ENCODE measurements around the gene CDKN2B-AS1. TPM values are rescaled to one million over a fixed set of nuclear protein-coding genes. Genes with fewer than 3 reads are reported as not detected.

CDKN2B-AS1 gene
- total RNA-seq, 1 donor from 2014 or later, result 3.5 TPM

DNA sequence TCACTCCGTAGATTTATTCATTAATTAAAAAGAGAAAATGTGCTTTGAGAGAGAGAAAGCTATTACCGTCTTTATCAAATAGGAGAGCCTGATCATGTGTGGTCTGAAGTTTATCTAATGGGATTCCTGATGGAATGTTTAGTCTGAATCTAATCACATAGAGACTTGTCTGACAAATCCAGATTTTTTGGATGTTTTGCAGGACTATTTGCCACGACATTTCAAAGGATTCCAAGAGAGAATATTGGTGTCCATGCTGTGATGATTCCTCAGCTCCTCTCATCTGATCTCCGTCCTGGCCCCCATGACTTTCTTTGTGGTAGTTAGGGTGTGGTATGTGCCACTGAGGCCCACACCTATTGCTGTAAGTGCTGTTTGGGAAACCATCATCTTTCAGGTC, 34.6 kb downstream of the CDKN2B-AS1 start:
- no peaks in the 10 kb centered on the region for H3K9me3 Mint-ChIP-seq (ENCODE audit: low read depth)
- TF ChIP-seq, protein P1, sequence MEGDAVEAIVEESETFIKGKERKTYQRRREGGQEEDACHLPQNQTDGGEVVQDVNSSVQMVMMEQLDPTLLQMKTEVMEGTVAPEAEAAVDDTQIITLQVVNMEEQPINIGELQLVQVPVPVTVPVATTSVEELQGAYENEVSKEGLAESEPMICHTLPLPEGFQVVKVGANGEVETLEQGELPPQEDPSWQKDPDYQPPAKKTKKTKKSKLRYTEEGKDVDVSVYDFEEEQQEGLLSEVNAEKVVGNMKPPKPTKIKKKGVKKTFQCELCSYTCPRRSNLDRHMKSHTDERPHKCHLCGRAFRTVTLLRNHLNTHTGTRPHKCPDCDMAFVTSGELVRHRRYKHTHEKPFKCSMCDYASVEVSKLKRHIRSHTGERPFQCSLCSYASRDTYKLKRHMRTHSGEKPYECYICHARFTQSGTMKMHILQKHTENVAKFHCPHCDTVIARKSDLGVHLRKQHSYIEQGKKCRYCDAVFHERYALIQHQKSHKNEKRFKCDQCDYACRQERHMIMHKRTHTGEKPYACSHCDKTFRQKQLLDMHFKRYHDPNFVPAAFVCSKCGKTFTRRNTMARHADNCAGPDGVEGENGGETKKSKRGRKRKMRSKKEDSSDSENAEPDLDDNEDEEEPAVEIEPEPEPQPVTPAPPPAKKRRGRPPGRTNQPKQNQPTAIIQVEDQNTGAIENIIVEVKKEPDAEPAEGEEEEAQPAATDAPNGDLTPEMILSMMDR (IDR thresholded peaks at IDR 0.05), result no peak
- no peak for DNase-seq (ENCODE audit: low spot score)
- H3K4me3 Mint-ChIP-seq (ENCODE audit: unreplicated experiment), result no peak overlapping the region
- no peaks in the 10 kb centered on the region for H3K27me3 Mint-ChIP-seq (ENCODE audit: low read depth)
- peaks cover 6% of the 10 kb centered on the region for H3K4me1 Mint-ChIP-seq (ENCODE audit: low read depth)
- H3K36me3 Mint-ChIP-seq (ENCODE audit: low read depth), result peaks cover 1% of the 10 kb centered on the region
- H3K27ac Mint-ChIP-seq (ENCODE audit: unreplicated experiment), result no peak overlapping the region

DNA sequence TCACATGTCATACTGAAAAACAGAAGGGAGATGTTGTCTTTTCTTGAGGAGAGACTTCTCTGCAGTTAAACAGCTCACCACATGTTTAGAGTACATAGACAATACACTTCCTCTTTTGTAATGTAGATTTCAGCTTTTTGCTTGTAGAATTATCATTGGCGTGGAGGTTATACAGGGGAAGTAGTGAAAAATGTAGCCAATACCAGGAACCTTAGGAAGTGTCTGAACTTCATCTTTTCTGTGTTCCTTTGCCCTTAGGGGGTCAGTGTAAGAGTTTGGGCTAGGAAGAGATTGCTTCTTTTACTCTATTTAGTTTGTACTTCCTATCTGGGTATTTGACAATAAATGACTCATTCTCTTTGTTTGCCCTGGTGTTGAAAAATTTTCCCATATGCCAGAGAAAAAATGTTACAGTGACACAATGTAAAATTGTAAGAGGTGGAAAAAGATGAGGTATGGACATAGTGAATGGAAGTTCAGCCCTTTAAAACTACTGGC, 35.6 kb downstream of the CDKN2B-AS1 start:
- Mint-ChIP-seq H3K4me1 (ENCODE audit: low read depth) (peaks cover 6% of the 10 kb centered on the region), H3K36me3 (ENCODE audit: low read depth) (peaks cover 1% of the 10 kb centered on the region), H3K9me3 (ENCODE audit: low read depth) (no peaks in the 10 kb centered on the region), H3K27ac (ENCODE audit: unreplicated experiment) (no peak overlapping the region), H3K4me3 (ENCODE audit: unreplicated experiment) (no peak overlapping the region), H3K27me3 (ENCODE audit: low read depth) (no peaks in the 10 kb centered on the region)
- TF ChIP-seq, protein P1 (IDR thresholded peaks at IDR 0.05), result no peak
- no peak for DNase-seq (ENCODE audit: low spot score)

DNA sequence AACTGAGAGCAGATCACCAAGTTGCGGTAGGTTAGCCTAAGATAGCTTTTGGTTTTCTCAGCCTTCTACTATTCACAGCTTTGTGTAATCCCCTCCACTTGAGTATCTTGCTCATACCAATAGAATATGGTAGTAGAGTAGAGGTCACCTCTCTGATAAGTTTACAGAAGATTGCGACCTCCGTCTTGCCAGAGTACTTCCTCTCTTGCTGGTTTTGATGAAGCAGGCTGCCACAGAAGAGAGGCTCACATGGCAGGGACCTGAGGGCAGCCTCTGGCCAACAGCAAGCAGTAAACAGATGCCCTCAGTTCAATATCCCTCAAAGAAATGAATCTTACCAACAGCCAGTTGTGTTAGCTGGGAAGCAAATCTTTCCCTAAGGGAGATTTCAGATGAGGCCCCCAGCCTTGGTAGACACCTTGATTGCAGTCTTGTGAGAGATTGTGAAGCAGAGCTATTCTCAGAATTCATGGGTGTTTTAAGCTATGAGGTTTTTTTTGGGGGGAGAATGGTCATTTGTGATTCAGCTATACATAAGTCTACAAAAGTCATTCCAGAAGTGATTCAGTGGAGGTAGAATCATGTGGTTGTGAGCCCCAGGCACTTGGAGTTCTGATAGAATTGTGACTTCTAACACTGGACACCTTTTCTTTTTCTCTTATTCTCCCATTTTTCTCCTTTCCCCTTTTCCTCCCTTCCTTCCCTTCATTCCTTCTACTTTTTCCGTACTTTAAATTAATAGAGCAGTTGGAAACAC, 37.2 kb downstream of the CDKN2B-AS1 start:
- no peak overlapping the region for H3K4me3 Mint-ChIP-seq (ENCODE audit: unreplicated experiment)
- H3K36me3 Mint-ChIP-seq (ENCODE audit: low read depth), result peaks cover 1% of the 10 kb centered on the region
- no peaks in the 10 kb centered on the region for H3K9me3 Mint-ChIP-seq (ENCODE audit: low read depth)
- H3K27ac Mint-ChIP-seq (ENCODE audit: unreplicated experiment), result no peak overlapping the region
- no peaks in the 10 kb centered on the region for H3K27me3 Mint-ChIP-seq (ENCODE audit: low read depth)
- peaks cover 6% of the 10 kb centered on the region for H3K4me1 Mint-ChIP-seq (ENCODE audit: low read depth)
- TF ChIP-seq, protein P1 (IDR thresholded peaks at IDR 0.05), result no peak
- no peak for DNase-seq (ENCODE audit: low spot score)

DNA sequence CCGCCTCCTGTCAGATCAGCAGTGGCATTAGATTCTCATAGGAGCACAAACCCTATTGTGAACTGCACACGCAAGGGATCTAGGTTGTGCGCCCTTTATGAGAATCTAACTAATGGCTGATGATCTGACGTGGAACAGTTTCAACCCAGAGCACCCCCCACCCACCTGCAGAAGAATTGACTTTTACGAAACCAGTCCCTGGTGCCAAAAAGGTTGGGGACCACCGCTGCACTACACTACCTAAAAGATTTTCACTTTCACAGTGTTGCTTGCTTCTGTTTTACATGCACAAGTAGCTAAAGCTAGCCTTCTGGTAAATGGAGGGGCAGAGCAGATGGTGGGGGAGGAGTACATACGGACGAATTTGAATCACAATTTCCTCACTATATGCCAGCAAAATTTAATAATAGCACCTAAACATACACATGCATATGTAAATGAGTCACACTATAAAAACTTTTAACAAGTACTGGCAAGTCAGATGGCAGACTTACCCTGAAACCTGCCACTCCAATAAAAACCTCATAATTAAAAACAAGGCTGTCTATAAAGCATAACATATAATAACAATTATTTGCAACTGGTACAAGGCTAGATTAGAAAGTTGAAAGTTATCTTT, 38.5 kb downstream of the CDKN2B-AS1 start:
- Mint-ChIP-seq H3K36me3 (ENCODE audit: low read depth) (peaks cover 1% of the 10 kb centered on the region), H3K4me3 (ENCODE audit: unreplicated experiment) (no peak overlapping the region), H3K27ac (ENCODE audit: unreplicated experiment) (no peak overlapping the region), H3K4me1 (ENCODE audit: low read depth) (peaks cover 10% of the 10 kb centered on the region), H3K27me3 (ENCODE audit: low read depth) (no peaks in the 10 kb centered on the region), H3K9me3 (ENCODE audit: low read depth) (no peaks in the 10 kb centered on the region)
- DNase-seq (ENCODE audit: low spot score), result no peak
- TF ChIP-seq, protein P1 (IDR thresholded peaks at IDR 0.05), result no peak

DNA sequence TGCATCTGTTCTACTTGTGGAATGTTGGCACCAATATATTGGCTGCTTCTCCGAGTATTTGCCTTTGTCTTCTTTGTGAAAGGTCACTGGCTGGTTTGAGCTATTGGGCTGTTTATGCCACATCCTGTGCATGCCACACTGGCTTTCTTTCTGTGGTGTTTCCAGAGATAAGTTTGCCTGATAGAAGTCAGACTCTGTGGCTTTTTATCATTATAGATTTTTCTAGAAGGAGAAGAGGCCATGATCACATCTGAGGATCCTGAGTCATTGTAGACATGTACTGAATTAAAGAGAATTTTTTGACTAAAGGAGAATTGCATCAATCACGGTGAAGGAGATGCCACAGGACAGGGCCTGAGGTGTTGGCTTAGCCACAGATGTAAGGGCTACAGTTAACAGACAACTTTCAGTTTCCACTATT, 41.0 kb downstream of the CDKN2B-AS1 start:
- Mint-ChIP-seq H3K27me3 (ENCODE audit: low read depth) (no peaks in the 10 kb centered on the region), H3K9me3 (ENCODE audit: low read depth) (no peaks in the 10 kb centered on the region), H3K4me1 (ENCODE audit: low read depth) (peaks cover 18% of the 10 kb centered on the region), H3K36me3 (ENCODE audit: low read depth) (peaks cover 1% of the 10 kb centered on the region), H3K27ac (ENCODE audit: unreplicated experiment) (no peak overlapping the region), H3K4me3 (ENCODE audit: unreplicated experiment) (no peak overlapping the region)
- no peak for DNase-seq (ENCODE audit: low spot score)
- TF ChIP-seq, protein P1 (IDR thresholded peaks at IDR 0.05), result no peak

Data from chondrocyte (in vitro differentiated cells).